Fibroblast of mammary gland (primary cell): ENCODE measurements around the gene SMYD3.
A peak's percentile ranks its signal among the peaks of the same experiment; 100 is the strongest.

Experiments used
- DNase-seq: peaks from one replicate; pipeline ENCODE4 v3.0.0-alpha.2; 2010; ENCODE audit warnings: low read depth
- H3K4me3 ChIP-seq: 2 replicates; pipeline ENCODE4 v1.5.1; 2011; ENCODE audit warnings: low read depth, mild to moderate bottlenecking, low read length, moderate library complexity; ENCODE audit not compliant: control insufficient read depth
- CTCF ChIP-seq: conservative IDR thresholded peaks from 2 replicates; pipeline ENCODE4 v1.5.1; 2011; ENCODE audit warnings: low read depth, low read length, inconsistent platforms; ENCODE audit not compliant: control insufficient read depth, insufficient read depth

SMYD3 gene

GRCh38 chr1:245772325-245772724, 734.8 kb downstream of the SMYD3 start:
- no peak overlapping the region for H3K4me3 ChIP-seq
- no peak for DNase-seq
- no peak for TF ChIP-seq CTCF

GRCh38 chr1:245771511-245772281, 735.4 kb downstream of the SMYD3 start:
- DNase-seq = peak; percentile 99
- TF ChIP-seq CTCF = no peak
- H3K4me3 ChIP-seq = no peak overlapping the region

- DNase-seq = peak; percentile 17
- no peak for TF ChIP-seq CTCF
- H3K4me3 ChIP-seq = no peak overlapping the region
Observed at GRCh38 chr1:245770156-245770555, 736.9 kb downstream of the SMYD3 start.

- no peak for TF ChIP-seq CTCF
- peak; percentile 17 for DNase-seq
- H3K4me3 ChIP-seq = no peak overlapping the region
Observed at GRCh38 chr1:245768596-245768995, 738.5 kb downstream of the SMYD3 start.

GRCh38 chr1:245765230-245766000, 741.7 kb downstream of the SMYD3 start:
- DNase-seq = peak; percentile 67
- no peak overlapping the region for H3K4me3 ChIP-seq
- TF ChIP-seq CTCF = no peak

- no peak for TF ChIP-seq CTCF
- no peak overlapping the region for H3K4me3 ChIP-seq
- no peak for DNase-seq
Observed at GRCh38 chr1:245763873-245764331, 743.2 kb downstream of the SMYD3 start.
